Measurements from ENCODE around the gene NR1H4.
A peak's percentile ranks its signal among the peaks of the same experiment; 100 is the strongest.
"Not testable (repeated sequence)": the region's sequence is repeated elsewhere in the genome, so short reads cannot be mapped to it uniquely, and the experiment has no call there.

NR1H4 gene

DNA sequence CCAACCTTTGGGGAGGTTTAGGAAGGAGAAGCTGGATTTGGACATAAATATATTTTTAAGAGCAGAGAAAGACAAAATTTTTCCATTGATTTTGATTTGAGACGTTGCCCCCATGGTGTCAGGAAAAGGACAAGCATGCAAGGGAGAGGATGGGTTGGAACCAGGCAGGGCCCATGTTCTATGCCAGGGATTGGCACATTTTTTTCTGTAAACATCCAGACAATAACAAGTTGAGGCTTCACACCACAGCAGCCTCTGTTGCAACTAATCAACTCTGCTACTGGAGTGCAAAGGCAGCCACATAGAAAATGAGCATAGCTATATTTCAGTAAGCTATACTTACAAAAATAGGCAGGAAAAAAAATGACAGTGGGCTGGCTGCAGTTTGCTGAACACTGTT, 44.7 kb downstream of the NR1H4 start:
- no peak for DNase-seq

DNA sequence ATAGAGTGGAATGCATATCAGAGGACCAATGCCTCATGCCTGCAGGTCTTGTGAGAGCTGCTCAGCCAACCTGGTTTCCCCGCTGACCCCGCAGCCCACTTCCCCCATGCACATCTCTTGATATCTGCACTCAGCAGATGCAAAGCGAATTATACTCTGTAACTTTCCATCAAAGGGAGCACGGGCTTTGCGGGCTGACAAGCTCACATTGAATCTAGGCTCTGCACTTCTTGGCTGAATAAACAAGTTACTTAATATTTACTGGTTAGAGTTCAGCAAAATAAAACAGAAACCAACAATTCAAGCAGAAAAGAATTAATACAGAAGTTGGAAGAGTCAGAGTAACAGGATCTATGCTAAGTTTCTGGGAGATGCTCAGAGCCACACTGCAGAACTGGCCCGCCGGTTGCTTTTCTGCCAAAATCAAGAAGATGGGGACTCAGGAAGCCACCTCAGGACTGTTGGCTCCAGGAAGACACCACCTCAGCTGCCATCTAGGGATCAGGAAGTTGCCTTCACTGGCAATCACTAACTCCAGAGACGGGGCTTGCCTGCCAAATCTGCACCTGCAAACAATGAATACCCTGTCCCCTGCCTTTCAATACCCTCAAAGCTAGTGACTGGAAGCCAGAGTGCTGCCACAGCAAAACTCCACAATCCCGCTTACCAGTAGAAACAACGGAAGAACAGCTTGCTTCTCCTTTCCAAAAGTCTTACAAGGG, 46.5 kb downstream of the NR1H4 start:
- no peak for DNase-seq

DNA sequence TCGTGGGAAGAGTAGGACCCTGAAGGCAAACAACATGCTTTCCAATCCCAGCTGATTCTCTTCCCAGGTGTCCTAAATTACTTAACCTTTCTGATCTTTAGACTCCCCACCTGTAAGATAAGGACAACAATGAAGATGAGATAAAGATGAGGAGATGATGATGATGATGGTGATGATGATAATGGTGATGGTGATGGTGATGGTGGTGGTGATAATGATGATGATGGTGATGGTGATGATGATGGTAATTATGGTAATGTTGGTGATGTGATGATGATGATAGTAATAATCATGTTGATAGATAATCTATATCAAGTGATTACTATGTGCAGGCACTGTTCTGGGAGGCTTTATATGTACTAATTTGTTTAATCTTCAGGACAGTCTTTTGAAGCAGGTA, 48.3 kb downstream of the NR1H4 start:
- no peak for DNase-seq

DNA sequence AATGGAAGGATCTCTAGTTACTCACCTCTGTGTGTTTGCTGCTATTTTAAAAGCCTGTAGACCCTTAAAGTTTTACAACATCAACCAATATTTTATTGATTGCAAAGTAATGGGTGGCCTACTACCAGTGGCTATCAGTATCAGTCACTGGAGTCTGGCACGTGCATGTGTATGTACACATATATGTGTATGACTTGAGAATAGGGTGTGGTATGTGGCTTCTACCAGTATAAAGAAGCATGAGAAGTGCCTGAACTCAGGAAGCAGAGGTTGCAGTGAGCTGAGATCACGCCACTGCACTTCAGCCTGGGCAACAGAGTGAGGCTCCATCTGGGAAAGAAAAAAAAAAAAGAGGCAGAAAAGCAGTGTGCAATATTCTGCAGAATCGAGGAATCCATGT, 54.4 kb downstream of the NR1H4 start:
- no peak for DNase-seq

DNA sequence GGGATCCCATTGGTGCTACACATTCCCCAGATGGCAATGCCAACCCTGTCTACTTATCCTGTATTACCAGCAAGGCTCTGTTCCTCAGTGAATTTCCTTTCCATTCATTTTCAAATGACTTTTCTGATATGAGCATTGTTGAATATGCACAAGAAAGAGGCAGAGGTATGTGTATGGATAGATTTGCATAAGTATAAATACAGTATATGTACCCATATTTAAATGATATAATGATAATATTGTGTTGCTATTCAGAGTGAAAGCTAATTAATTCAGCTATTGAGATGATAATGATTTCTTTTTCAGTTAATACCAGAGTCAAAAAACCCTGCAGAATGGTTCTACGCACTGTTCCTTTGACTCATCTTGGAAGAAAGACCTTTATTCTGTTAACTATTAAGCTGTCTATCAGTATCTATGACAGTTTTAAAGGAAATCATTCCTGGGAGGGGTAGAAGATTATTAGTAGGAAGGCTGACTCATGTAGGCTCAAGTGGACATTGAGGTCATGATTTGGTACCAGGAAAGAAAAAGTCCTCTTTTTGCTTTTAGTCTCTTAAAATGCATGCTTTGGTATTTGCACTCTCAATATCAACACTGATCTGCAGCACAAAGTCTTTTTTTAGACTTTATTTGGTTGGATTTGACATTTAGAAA, 54.9 kb downstream of the NR1H4 start:
- no peak for DNase-seq

DNA sequence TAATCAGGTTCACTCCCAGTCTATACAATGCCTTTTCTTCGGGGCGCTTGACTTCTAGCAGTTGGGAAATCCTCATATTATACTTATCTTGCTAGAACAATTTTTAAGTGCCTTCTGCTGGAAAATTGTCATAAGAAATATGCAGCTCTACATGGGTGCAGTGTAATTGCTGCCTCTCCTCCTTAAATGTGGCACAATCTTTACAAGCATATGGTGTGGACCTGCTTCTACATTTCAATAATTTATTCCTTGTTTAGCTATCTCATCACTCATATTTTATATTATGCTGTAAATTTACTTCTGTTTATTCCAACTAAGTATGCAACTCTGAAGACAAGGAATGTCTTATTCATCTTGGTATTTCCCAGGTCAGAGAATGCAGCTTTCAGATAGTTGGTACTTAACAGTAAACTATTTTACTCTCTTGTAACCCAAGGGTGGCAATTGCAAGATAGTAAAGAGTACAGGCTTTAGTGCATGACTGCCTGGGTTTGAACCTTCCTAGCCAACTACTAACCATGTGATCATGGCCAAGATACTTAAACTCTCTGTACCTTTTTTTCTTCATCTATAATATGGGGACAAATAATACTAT, 56.2 kb downstream of the NR1H4 start:
- DNase-seq = no peak

DNA sequence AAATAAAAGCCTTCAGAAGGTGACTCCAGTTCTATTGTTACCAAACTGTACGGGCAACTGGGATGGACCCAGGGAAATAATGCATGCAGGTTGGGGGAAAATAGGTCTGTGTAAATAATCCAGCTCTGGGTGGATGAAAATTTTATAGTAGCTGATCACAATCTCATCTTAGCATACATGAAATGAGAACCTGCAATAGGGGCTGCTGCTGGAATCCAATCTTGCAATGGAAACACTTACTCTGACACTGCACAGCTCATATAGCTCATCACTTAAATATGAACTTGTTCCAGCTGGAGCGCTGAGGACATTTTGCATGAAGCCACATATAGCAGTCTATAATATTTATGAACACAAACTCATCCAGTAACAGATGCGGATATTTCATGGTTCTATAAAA, 59.7 kb downstream of the NR1H4 start:
- no peak for DNase-seq

DNA sequence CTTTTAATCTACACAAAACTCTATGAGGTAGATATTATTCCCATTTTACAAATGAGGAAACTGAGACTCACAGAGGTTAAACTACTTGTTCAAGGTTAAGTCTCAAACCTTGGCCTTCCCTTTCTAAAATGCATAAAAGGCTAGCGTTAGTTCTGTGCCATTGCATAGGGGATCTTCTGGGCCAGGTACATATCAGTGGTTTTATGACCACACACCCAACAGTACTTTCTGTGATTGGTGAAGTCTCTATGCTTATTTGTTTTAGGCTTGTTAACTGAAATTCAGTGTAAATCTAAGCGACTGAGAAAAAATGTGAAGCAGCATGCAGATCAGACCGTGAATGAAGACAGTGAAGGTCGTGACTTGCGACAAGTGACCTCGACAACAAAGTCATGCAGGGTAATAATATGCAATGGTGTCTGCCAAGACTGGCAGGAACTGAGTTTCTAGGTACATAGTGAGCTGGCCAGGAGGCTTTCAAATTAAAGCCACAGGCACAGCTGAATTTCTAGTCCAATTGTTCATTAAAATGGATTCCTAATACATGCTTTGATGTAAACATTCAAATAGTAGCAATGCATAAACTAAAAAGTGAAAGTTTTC, 61.1 kb downstream of the NR1H4 start:
- no peak for DNase-seq

DNA sequence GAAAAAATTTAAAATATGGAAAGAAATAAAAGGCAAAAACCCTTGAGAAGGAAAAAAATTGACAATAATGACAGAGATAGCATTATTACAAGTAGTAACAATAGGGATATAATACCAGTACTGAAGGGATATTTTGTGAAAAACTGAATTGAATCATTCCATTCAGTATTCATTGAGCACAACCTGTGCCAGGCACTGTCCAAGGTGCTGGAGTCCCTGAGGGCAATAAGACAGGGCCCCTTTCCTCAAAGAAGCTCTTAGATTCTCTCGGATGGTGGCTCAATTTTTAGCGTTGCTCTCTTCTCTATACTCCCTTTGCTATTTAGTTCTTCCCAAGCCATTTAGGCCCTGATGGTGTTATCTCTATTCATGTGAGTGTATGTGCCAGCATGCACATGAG, 65.5 kb downstream of the NR1H4 start:
- peak; percentile 10 for DNase-seq

DNA sequence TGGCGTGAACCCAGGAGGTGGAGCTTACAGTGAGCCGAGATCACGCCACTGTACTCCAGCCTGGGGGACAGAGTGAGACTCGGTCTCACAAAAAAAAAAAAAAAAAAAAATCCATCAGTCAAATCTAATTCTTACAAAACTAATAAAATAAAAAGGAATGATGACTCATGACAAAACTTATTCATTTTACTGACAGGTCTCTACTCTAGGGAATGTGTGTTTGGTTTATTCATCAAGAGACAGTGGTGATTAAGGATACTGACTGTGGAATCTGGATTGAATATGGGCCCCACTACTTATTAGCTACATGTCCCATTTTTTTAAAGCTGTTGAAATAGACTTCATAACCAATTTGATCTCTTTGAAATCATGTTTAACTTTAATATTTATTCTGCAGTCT, 70.5 kb downstream of the NR1H4 start:
- no peak for DNase-seq

DNA sequence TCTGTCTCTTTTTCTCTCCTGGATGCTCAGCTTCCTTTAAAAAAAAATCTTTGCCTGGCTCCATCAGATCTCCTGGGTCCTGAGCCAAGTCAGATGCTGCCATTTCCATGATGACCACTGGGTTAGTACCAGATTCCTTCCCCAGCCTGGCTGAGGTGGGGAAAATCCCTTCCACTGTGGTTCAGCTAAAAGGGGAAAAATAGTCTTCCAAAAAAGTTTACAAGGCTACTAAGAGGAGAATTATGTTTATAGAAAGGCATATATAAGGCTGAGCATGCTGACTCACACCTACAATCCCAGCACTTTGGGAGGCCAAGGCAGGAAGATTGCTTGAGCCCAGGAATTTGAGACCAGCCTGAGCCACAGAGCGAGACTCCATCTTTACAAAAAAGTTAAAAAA, 71.4 kb downstream of the NR1H4 start:
- no peak for DNase-seq

DNA sequence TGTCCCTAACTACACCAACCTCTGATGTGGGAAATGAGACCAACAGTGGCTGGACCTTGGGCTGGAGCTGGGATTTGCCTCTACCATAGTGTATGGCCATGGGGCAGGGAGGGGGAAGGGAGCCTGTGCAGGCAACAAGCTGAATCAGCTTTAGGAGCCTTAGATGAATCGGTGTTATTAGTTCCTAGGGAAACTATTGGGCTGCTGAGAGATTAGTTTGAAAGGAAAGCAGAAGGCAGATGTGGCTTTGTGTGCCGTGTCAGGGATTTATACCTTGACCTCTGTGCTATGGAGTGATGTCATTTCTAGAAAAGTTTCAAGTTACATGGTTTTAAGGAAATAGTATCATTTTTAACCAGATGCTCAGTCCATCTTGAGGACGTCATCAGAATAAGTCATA, 80.3 kb downstream of the NR1H4 start:
- no peak for DNase-seq

DNA sequence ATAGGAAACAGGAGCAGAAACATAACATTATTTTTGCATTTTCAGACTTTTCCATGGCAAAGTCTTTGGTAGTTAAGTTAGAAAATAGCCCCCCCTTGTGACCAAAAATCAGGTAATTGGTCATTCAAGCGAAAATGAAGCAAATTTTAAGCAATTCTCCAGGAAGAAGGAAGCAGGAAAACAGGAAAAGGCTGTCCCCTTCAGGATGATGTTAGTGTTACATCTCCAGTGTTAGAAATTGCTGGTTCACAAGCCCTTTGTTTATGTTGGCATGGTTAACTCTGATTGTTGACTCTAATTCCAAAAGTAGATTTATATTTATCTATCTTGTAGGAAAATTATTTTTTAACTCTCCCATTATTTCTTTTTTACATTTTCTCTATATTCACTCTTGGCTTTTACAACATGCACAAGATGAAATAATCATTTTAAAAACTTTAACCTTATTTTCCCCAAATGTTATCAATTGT, 81.0 kb downstream of the NR1H4 start:
- DNase-seq = no peak

DNA sequence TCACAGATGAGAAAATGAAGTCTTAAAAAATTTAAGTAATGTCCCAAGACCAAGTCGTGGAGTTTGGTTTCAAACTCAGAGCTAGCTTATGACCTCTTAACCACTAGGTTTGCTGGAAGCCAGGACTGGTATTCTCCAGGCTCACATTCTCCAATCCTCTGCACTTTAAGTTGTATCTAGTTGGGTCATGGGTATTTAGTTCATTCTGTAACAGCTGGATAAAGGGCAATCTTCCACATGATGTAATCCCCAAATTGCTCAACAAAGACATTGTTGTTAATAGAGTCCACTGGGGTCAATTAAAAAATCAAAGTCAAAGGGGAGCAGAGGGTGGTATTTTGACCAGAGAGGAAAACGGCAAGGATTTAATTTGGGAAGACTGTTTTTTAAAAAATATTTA, 82.1 kb downstream of the NR1H4 start:
- no peak for DNase-seq

DNA sequence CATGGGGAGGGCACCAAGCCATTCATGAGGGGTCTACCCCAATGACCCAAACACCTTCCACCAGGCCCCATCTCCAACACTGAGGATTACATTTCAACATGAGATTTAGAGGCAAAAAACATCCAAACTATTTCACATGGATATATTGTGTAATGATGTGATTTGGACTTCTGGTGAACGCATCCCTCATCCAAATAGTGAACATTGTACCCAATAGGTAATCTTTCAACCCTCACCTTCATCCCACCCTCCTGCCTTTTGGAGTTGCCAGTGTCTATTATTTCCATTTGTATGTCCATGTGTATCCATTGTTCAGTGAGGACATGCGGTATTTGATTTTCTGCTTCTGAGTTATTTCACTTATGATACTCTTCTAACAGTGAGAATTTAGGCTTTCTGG, 83.7 kb downstream of the NR1H4 start:
- no peak for DNase-seq

DNA sequence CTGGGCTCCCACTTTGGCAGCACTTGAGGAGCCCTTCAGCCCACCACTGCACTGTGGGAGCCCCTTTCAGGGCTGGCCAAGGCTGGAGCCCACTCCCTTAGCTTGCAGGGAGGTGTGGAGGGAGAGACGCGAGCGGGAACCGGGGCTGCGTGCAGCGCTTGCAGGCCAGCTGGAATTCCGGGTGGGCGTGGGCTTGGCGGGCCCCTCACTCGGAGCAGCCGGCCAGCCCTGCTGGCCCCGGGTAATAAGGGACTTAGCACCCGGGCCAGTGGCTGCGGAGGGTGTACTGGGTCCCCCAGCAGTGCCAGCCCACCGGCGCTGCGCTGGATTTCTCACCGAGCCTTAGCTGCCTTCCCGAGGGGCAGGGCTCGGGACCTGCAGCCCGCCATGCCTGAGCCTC, 85.6 kb downstream of the NR1H4 start:
- not testable (repeated sequence) for DNase-seq

DNA sequence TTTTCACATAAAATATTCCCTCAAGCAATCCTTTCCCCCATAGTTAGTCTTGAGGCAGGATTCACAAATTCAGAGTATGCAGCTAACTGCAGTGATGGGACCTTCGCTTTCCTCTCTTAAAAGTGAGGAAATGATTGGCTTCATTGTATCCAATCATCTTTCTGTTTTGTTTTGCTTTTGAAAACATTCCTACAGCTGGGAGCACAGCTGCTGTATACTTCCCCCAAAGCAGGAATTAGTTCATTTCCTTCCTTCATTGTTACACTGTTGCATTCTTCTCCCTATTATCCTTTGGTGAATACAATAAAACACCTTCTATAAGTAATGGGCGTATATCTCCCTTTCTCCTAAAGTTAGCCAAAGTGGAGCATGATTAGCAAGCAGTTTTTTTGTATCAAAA, 90.4 kb downstream of the NR1H4 start:
- no peak for DNase-seq

DNA sequence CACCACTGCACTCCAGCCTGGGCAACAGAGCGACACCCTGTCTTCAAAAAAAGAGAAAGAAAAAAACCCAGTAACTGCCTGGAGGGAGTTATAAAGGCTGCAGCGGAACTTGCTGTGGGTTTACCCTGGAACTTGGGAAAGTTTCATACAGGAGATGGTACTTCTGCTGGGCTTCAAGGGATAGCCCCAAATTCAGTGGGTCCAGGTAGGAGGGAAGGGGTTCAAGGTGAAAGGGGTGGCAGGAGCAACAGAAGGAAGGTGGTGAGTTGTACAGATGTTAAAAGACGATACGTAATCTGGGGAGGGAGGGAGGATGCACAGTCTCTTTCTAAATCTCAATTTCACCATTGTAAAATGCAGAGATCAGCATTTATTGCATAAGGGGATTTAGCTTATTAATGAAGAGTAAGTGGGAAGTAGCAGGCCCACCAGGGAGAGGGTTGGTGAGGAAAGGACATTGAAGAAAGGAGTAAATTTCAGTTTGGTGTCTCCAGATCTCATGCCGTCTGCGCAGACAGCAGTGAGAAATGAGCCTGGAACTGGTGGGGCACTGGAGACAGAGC, 91.3 kb downstream of the NR1H4 start:
- no peak for DNase-seq

DNA sequence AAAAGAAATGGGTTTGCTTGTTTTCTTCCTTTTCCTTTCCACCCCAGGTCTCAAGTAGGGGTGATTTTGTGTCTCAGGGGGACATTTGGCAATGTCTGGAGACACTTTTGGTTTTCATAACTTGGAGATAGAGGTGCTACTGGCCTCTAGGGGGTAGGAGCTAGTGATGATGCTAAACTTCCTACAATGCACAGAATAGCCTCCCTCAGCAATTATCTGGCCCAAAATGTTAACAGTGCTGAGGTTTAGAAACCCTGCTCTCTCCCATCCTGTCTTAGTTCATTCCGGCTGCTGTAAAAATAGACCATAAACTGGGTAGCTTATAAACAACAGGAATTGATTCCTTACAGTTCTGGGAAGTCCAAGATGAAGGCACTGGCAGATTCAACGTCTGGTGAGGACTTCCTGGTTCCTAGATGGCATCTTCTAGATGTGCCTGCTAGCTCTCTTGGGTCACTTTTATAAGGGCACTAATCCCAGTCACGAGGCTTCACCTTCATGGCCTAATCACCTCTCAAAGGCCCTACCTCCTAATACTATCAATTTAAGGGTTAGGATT, 92.4 kb downstream of the NR1H4 start:
- DNase-seq = no peak

DNA sequence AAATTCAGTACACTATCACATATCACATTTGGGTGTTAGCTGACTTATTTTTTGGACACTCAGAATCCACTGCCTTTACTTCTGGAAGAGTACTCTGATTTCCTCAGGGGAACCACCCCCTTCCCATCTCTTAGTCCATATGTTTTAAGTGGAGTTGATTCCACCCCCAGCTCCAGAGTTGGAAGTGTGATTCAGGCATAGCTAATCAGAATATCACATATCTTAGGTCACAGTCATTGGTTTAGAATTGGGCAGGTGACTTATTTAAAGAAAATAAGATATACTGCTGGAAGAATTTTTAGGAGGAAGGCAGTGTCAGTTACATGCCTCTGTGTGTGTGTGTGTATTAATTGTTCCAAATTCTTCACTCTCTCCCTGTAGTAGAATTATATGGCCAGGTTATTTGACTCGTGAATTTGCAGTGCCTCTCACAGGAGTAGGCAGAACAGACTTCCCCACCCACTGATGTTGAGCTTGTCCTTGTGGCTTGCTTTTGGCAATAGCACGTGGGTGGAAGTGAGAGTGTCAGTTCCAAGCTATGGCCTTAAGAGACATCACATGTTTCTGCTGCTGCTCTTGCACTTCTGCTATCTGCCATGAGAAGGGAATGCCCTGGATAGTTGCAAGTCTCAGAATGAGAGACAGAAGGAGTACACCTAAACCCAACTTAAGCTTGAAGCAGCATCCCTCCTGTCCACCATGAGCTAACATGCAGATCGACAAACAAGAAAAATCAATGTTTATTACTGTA, 93.4 kb downstream of the NR1H4 start:
- no peak for DNase-seq

DNA sequence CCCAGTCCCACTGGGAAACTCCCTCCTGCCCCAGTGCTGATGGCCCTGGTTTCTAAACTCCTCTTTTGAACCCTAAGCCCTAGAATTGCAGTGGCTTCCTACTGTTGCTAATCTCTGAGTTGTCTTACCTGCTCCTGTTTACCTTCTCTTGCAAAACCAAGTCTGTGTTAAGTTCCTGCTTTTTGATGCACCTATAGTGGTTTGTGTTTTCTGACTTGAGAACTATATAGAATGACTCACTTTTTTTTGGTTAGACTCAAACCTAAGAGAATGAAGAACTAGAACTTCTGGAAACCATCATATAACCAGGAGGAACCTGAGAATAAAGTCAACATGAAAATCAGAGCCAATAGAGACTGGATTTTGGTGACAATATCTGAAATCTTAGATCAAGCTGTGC, 94.3 kb downstream of the NR1H4 start:
- DNase-seq = no peak

DNA sequence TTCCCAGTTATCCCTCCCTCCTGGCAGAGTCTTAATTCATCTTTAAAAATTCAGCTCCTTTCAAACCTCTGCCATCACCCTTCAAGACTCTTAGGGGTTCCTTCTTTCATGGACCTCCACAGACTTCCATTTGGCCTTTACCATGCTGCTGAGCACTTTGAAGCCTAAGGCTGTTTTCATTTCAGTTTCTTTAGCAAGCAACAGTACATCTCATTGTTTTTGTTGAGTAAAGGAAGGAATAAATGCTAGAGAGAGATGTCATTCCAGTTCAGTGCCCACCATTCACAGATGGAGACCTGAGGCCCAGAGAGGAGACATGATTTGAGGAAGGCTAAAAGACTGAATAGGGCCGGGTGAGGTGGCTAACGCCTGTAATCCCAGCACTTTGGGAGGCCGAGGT, 98.5 kb downstream of the NR1H4 start:
- no peak for DNase-seq

Data from stimulated activated CD4-positive, alpha-beta T cell treated with anti-CD3 and anti-CD28 coated beads, Interleukin-4, amount 100 ng/mL, for 1 hour (primary cell).